Activated CD8-positive, alpha-beta T cell treated with anti-CD3 and anti-CD28 coated beads for 36 hours (primary cell): ENCODE measurements around the gene MZT2B. TPM values are rescaled to one million over a fixed set of nuclear protein-coding genes. Genes with fewer than 3 reads are reported as not detected.
"Not testable (repeated sequence)": the region's sequence is repeated elsewhere in the genome, so short reads cannot be mapped to it uniquely, and the experiment has no call there.

Source experiments
- ATAC-seq: fragments of 200-7000 bp; cut with Tn5 transposase; one replicate; pipeline ENCODE4 v1.10.0; 2021; ENCODE audit warnings: mild to moderate bottlenecking, moderate library complexity
- CTCF ChIA-PET: fragments of 350-600 bp; sonication (Branson Sonifier 250); formaldehyde crosslinking; loops from one replicate; lab custom pipeline; 2021; ENCODE audit warnings: antibody characterized with exemption; lab: Charles Lee
- POLR2A ChIA-PET: fragments of 350-600 bp; sonication (Branson Sonifier 250); formaldehyde crosslinking; loops from one replicate; lab custom pipeline; 2021; ENCODE audit warnings: antibody characterized with exemption; lab: Charles Lee
- DNase-seq: peaks from one replicate; pipeline ENCODE4 v3.0.0-alpha.2; 2020
- H3K27ac Mint-ChIP-seq: one replicate; pipeline ENCODE4 v1.8.0; 2021; ENCODE audit warnings: mild to moderate bottlenecking, mixed read lengths
- H3K27me3 Mint-ChIP-seq: one replicate; pipeline ENCODE4 v1.8.0; 2021; ENCODE audit warnings: mixed read lengths
- H3K36me3 Mint-ChIP-seq: one replicate; pipeline ENCODE4 v1.8.0; 2021; ENCODE audit warnings: low read depth, mixed read lengths
- H3K4me1 Mint-ChIP-seq: one replicate; pipeline ENCODE4 v1.8.0; 2021; ENCODE audit warnings: low read depth, mixed read lengths
- H3K4me3 Mint-ChIP-seq: one replicate; pipeline ENCODE4 v1.8.0; 2021; ENCODE audit warnings: mild to moderate bottlenecking, moderate library complexity, mixed read lengths
- H3K9me3 Mint-ChIP-seq: one replicate; pipeline ENCODE4 v1.8.0; 2021; ENCODE audit warnings: mixed read lengths
- intact Hi-C: fragments of 100-400 bp; cut with micrococcal nuclease; formaldehyde crosslinking; loops from one replicate; pipeline ENCODE4 v1.10.0; 2022
- total RNA-seq, 2 experiments: library from RNA; stranded (reverse); gene quantifications; one replicate each; pipeline ENCODE4 v1.2.3, GENCODE V29; 2021
- TF ChIP-seq, protein P1 (sequence below): fragments of 200-600 bp; IDR thresholded peaks from one replicate; pipeline ENCODE4 v1.8.0; 2022; ENCODE audit warnings: antibody characterized with exemption, mild to moderate bottlenecking

MZT2B gene
- total RNA-seq, 2 experiments from 2014 or later, result 390 to 402 TPM

- H3K4me3 Mint-ChIP-seq, H3K4me1 Mint-ChIP-seq, H3K36me3 Mint-ChIP-seq, ATAC-seq, H3K27ac Mint-ChIP-seq, intact Hi-C loops, H3K27me3 Mint-ChIP-seq, POLR2A ChIA-PET, H3K9me3 Mint-ChIP-seq, DNase-seq, CTCF ChIA-PET: not testable (repeated sequence)
Observed at GRCh38 chr2:130230376-130230775, 48.3 kb downstream of the MZT2B start.

DNA sequence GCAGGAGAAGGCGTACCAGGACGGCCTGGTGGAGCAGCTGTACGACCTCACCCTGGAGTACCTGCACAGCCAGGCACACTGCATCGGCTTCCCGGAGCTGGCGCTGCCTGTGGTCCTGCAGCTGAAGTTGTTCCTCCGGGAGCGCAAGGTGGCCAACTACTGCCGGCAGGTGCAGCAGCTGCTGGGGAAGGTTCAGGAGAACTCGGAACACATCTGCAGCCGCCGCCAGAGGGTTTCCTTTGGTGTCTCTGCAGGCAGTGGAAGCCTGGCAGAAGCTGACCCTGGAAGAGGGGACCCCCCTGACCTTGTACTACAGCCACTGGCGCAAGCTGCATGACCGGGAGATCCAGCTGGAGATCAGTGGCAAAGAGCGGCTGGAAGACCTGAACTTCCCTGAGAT lies 48.8 kb downstream of the MZT2B start:
- intact Hi-C loops, H3K27me3 Mint-ChIP-seq, H3K27ac Mint-ChIP-seq, H3K9me3 Mint-ChIP-seq, POLR2A ChIA-PET, DNase-seq, ATAC-seq, H3K4me1 Mint-ChIP-seq, H3K36me3 Mint-ChIP-seq, CTCF ChIA-PET, H3K4me3 Mint-ChIP-seq: not testable (repeated sequence)

GRCh38 chr2:130231656-130232055 lies 49.6 kb downstream of the MZT2B start:
- Mint-ChIP-seq H3K4me3 (no peak overlapping the region), H3K27ac (no peak overlapping the region), H3K9me3 (no peaks in the 10 kb centered on the region), H3K27me3 (peaks cover 1% of the 10 kb centered on the region), H3K4me1 (no peaks in the 10 kb centered on the region), H3K36me3 (no peaks in the 10 kb centered on the region)
- ATAC-seq, result no peak
- TF ChIP-seq, protein P1, sequence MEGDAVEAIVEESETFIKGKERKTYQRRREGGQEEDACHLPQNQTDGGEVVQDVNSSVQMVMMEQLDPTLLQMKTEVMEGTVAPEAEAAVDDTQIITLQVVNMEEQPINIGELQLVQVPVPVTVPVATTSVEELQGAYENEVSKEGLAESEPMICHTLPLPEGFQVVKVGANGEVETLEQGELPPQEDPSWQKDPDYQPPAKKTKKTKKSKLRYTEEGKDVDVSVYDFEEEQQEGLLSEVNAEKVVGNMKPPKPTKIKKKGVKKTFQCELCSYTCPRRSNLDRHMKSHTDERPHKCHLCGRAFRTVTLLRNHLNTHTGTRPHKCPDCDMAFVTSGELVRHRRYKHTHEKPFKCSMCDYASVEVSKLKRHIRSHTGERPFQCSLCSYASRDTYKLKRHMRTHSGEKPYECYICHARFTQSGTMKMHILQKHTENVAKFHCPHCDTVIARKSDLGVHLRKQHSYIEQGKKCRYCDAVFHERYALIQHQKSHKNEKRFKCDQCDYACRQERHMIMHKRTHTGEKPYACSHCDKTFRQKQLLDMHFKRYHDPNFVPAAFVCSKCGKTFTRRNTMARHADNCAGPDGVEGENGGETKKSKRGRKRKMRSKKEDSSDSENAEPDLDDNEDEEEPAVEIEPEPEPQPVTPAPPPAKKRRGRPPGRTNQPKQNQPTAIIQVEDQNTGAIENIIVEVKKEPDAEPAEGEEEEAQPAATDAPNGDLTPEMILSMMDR, result no peak
- intact Hi-C loops, result no loop called here
- POLR2A ChIA-PET, result no interaction called here
- DNase-seq, result no peak
- CTCF ChIA-PET, result no interaction called here

DNA sequence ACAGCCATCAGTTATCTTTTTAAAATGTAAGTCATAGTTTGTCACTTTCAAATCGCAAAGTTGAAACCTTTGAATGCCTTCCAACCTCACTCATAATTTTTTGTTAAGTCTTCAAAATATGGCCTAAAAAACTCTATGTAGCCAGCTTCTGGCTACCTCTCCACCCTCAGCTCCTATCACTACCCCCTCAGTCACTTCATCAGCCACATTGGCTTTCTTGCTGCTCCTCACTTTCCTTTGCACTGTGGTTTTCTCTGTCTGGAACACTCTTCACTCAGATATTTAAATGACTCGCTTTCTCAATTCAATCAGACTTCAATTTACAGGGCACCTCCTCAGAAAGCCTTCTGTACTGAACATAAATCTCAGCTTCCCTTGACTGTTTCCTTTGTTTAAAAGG lies 51.0 kb downstream of the MZT2B start:
- ATAC-seq, result peak; percentile 37
- H3K4me1 Mint-ChIP-seq, H3K27me3 Mint-ChIP-seq, intact Hi-C loops, DNase-seq, H3K27ac Mint-ChIP-seq, CTCF ChIA-PET, H3K36me3 Mint-ChIP-seq, H3K9me3 Mint-ChIP-seq, H3K4me3 Mint-ChIP-seq, POLR2A ChIA-PET: not testable (repeated sequence)

DNA sequence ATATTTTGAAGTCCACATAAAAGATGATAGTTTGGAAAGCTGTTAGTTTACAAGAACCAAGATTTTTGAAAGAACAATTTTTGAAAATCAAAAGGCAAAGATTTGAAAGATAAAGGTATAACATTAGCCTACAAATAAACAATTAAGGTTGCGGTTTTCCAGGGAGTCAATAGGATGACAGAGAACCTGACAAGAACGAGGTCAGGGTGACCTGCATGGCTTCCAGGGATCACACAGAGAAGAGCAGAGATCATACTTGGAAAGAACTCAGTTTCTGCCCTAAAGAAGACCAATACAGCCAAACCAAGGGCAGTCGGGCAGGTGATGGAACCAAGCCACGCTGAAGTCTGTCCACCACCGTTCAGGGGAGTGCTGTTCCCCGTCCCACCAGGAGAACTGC lies 57.5 kb downstream of the MZT2B start:
- intact Hi-C loops, ATAC-seq, H3K4me3 Mint-ChIP-seq, H3K27ac Mint-ChIP-seq, H3K4me1 Mint-ChIP-seq, H3K27me3 Mint-ChIP-seq, CTCF ChIA-PET, DNase-seq, H3K36me3 Mint-ChIP-seq, POLR2A ChIA-PET, H3K9me3 Mint-ChIP-seq: not testable (repeated sequence)

Other genes with a start within 250 kb of the MZT2B start
- gene RAB6C, start 202.6 kb upstream of the MZT2B start, total RNA-seq, result not detected
- gene POTEF, start 53.0 kb upstream of the MZT2B start, total RNA-seq, result not detected
- gene CCDC74B, start 37.1 kb upstream of the MZT2B start, total RNA-seq, result 1 to 10 TPM; 3.0 to 3.5 TPM
- 10 to 100 TPM; 73.8 to 75.8 TPM for gene SMPD4, start 660 bp upstream of the MZT2B start, total RNA-seq
- gene TUBA3E, start 16.2 kb downstream of the MZT2B start, total RNA-seq, result not detected
- 100 to 1,000 TPM; 160 to 163 TPM for gene IMP4, start 160.6 kb downstream of the MZT2B start, total RNA-seq
- 10 to 100 TPM; 32.9 to 35.4 TPM for gene PTPN18, start 173.8 kb downstream of the MZT2B start, total RNA-seq